OCI-LY1 (cell line): ENCODE measurements around the gene OR52K2.

Source experiments
- H2AFZ ChIP-seq: fragments of 200-600 bp; sonication (generic), shearing (Covaris generic); 2 replicates; pipeline ENCODE4 v1.6.0; 2014; ENCODE audit warnings: antibody characterized with exemption, mild to moderate bottlenecking, low read length
- H3F3A ChIP-seq: fragments of 200-600 bp; sonication (generic), shearing (Covaris generic); 2 replicates; pipeline ENCODE4 v1.6.0; 2014; ENCODE audit warnings: mild to moderate bottlenecking, antibody characterized with exemption, low read length, moderate library complexity; ENCODE audit not compliant: insufficient read depth
- H3K27ac ChIP-seq: fragments of 200-600 bp; sonication (generic); 2 replicates; pipeline ENCODE4 v1.5.1; 2014; ENCODE audit warnings: low read length, mixed run types, mild to moderate bottlenecking, low read depth; ENCODE audit not compliant: poor library complexity, severe bottlenecking
- H3K27me3 ChIP-seq: fragments of 200-600 bp; sonication (generic); 2 replicates; pipeline ENCODE4 v1.6.0; 2014; ENCODE audit warnings: antibody characterized with exemption, mild to moderate bottlenecking, low read length, moderate library complexity; ENCODE audit not compliant: insufficient read depth
- H3K36me3 ChIP-seq: fragments of 200-600 bp; sonication (generic); 2 replicates; pipeline ENCODE4 v1.6.1; 2014; ENCODE audit warnings: mild to moderate bottlenecking, antibody characterized with exemption, low read length, moderate library complexity, mixed read lengths; ENCODE audit not compliant: insufficient read depth
- H3K4me1 ChIP-seq: fragments of 200-600 bp; sonication (generic); 2 replicates; pipeline ENCODE4 v1.5.1; 2014; ENCODE audit warnings: mild to moderate bottlenecking, low read length, moderate library complexity; ENCODE audit not compliant: insufficient read depth, severe bottlenecking
- H3K4me2 ChIP-seq: fragments of 200-600 bp; sonication (generic), shearing (Covaris generic); 2 replicates; pipeline ENCODE4 v1.6.1; 2014; ENCODE audit warnings: low read length
- H3K4me3 ChIP-seq: fragments of 200-600 bp; sonication (generic); 2 replicates; pipeline ENCODE4 v1.5.1; 2014; ENCODE audit warnings: low read length, low read depth, mild to moderate bottlenecking, mixed read lengths; ENCODE audit not compliant: poor library complexity, severe bottlenecking
- H3K79me2 ChIP-seq: fragments of 200-600 bp; shearing (Covaris generic); 2 replicates; pipeline ENCODE4 v1.6.1; 2016; ENCODE audit warnings: mixed run types, low read length, mixed read lengths; ENCODE audit not compliant: insufficient read depth
- H3K9ac ChIP-seq: fragments of 200-600 bp; sonication (generic), shearing (Covaris generic); 2 replicates; pipeline ENCODE4 v1.6.1; 2014; ENCODE audit warnings: mild to moderate bottlenecking, low read length, mixed read lengths
- H3K9me2 ChIP-seq: fragments of 200-600 bp; sonication (generic), shearing (Covaris generic); 2 replicates; pipeline ENCODE4 v1.6.1; 2014; ENCODE audit warnings: low read depth, mild to moderate bottlenecking, low read length, mixed read lengths
- H3K9me3 ChIP-seq: fragments of 200-600 bp; shearing (Covaris generic); 2 replicates; pipeline ENCODE4 v1.6.1; 2014; ENCODE audit warnings: low read length, mixed read lengths
- H4K20me1 ChIP-seq: fragments of 200-600 bp; sonication (generic), shearing (Covaris generic); 2 replicates; pipeline ENCODE4 v1.6.0; 2016; ENCODE audit warnings: mild to moderate bottlenecking, low read length; ENCODE audit not compliant: insufficient read depth
- EZH2 ChIP-seq: fragments of 200-600 bp; sonication (generic), shearing (Covaris generic); IDR thresholded peaks from 2 replicates; pipeline ENCODE4 v1.8.0; 2017; ENCODE audit warnings: borderline replicate concordance, mixed run types, mild to moderate bottlenecking, antibody characterized with exemption, low read length, moderate library complexity, mixed read lengths
- TF ChIP-seq, protein P1 (sequence below): fragments of 200-600 bp; sonication (generic), shearing (Covaris generic); IDR thresholded peaks from 2 replicates; pipeline ENCODE4 v1.5.1; 2017; ENCODE audit warnings: mild to moderate bottlenecking, antibody characterized with exemption, low read length, moderate library complexity, mixed read lengths

The OR52K2 gene

DNA sequence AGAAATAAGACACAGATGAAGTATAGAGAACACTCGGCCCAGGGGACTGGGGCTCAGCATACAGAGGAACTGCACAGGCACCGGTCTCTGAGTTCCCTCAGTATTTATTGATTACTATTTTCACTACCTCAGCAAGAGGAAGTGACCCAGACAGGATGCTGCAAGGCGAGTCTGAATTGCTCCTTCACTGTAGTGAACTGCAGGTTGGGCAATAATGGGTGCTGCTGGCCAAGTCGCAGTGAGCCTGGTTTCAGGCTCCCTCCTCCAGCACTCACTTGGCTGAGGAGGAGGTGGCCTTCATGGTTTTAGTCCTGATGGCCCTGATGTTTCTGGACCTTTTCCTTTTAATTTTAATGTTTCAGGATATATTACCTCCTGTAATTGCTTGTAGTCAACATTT, 10.4 kb downstream of the OR52K2 start:
- H3K9me2 ChIP-seq, result no peaks in the 10 kb centered on the region
- H3K79me2 ChIP-seq, result no peaks in the 10 kb centered on the region
- H3K4me2 ChIP-seq, result no peak overlapping the region
- H3F3A ChIP-seq, result no peaks in the 10 kb centered on the region
- no peaks in the 10 kb centered on the region for H3K9me3 ChIP-seq
- H3K4me3 ChIP-seq, result no peak overlapping the region
- no peaks in the 10 kb centered on the region for H3K27me3 ChIP-seq
- H4K20me1 ChIP-seq, result no peaks in the 10 kb centered on the region
- no peak overlapping the region for H2AFZ ChIP-seq
- H3K36me3 ChIP-seq, result no peaks in the 10 kb centered on the region
- no peak for TF ChIP-seq EZH2
- TF ChIP-seq, protein P1, sequence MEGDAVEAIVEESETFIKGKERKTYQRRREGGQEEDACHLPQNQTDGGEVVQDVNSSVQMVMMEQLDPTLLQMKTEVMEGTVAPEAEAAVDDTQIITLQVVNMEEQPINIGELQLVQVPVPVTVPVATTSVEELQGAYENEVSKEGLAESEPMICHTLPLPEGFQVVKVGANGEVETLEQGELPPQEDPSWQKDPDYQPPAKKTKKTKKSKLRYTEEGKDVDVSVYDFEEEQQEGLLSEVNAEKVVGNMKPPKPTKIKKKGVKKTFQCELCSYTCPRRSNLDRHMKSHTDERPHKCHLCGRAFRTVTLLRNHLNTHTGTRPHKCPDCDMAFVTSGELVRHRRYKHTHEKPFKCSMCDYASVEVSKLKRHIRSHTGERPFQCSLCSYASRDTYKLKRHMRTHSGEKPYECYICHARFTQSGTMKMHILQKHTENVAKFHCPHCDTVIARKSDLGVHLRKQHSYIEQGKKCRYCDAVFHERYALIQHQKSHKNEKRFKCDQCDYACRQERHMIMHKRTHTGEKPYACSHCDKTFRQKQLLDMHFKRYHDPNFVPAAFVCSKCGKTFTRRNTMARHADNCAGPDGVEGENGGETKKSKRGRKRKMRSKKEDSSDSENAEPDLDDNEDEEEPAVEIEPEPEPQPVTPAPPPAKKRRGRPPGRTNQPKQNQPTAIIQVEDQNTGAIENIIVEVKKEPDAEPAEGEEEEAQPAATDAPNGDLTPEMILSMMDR, result no peak
- H3K4me1 ChIP-seq, result no peaks in the 10 kb centered on the region
- no peak overlapping the region for H3K27ac ChIP-seq
- no peak overlapping the region for H3K9ac ChIP-seq

DNA sequence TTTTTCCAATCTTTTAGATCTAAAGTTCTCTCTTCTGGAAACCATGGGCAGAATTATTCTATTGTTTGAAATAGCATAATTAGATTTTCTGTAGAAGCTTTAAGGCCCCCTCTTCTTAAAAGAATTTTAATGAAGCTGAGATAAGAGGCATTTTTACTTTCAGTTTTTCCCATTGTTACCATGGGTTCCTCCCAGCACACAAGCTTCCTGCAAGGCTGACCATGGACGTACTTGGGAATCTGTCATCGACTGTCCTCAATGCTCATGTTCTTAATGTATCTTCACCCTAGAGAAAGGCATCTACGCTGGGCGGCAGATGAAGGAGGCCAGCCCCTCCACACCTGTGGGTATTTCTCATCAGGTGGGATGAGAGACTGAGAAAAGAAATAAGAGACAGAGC, 11.1 kb downstream of the OR52K2 start:
- no peak for TF ChIP-seq EZH2
- TF ChIP-seq, protein P1, result no peak
- Histone ChIP-seq H3K36me3 (no peaks in the 10 kb centered on the region), H3K79me2 (no peaks in the 10 kb centered on the region), H2AFZ (no peak overlapping the region), H3K9ac (no peak overlapping the region), H3K27me3 (no peaks in the 10 kb centered on the region), H3K9me3 (no peaks in the 10 kb centered on the region), H3K4me3 (no peak overlapping the region), H3K27ac (no peak overlapping the region), H3F3A (no peaks in the 10 kb centered on the region), H3K9me2 (no peaks in the 10 kb centered on the region), H3K4me1 (no peaks in the 10 kb centered on the region), H3K4me2 (no peak overlapping the region), H4K20me1 (no peaks in the 10 kb centered on the region)

DNA sequence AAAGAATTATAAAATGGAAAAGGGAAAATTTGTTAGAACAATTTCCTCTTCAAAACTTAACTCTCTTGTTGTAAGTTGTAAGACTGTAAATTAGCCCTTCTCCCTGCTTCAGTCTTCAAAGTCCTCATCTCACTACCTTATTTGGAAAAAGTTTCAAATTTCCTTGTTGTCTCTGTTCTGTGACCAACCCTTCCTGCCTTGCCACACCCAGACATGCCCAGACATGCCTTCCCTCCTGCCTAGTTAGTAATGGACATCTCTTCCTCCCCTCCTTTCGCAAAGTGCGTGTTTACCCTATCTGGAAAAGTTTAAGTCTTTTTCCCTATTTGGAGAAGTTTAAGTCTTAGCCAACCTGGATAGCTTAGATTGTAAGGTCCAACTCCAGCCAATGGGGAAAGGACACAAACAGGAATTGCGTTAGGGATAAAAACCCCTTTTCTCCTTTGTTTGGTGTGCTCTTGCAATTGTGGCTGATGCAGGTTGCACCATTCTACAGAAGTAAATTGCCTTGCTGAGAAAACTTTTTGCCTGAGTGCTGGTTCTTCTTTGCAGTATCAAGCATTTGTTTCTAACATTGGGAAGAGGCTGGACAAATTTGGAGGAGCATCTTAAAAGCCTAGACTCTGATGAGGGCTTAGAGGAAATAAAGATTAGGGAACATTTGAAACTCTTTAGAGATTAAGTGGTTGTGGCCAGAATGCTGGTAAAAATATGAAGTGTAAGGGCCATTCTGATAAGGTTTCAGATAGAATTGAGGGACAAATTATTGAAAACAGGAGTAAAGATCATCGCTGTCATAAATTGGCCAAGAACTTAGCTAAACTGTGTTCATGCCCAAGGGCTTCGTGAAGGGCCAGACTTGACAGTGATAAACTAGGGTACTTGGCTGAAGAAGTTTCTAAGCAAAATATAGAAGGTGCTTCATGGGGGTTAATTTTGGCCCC, 15.4 kb downstream of the OR52K2 start:
- H3K27ac ChIP-seq, result no peak overlapping the region
- H3K36me3 ChIP-seq, result no peaks in the 10 kb centered on the region
- no peaks in the 10 kb centered on the region for H4K20me1 ChIP-seq
- TF ChIP-seq, protein P1, result no peak
- TF ChIP-seq EZH2, result no peak
- no peaks in the 10 kb centered on the region for H3K9me3 ChIP-seq
- H3K9ac ChIP-seq, result no peak overlapping the region
- H2AFZ ChIP-seq, result no peak overlapping the region
- H3K4me1 ChIP-seq, result no peaks in the 10 kb centered on the region
- no peaks in the 10 kb centered on the region for H3K27me3 ChIP-seq
- no peaks in the 10 kb centered on the region for H3F3A ChIP-seq
- no peaks in the 10 kb centered on the region for H3K9me2 ChIP-seq
- no peak overlapping the region for H3K4me3 ChIP-seq
- no peak overlapping the region for H3K4me2 ChIP-seq
- H3K79me2 ChIP-seq, result no peaks in the 10 kb centered on the region
